OCI-LY1 (cell line): ENCODE results near the gene PIAS3.

Source experiments
- H2AFZ ChIP-seq: fragments of 200-600 bp; sonication (generic), shearing (Covaris generic); 2 replicates; pipeline ENCODE4 v1.6.0; 2014; ENCODE audit warnings: antibody characterized with exemption, mild to moderate bottlenecking, low read length
- H3F3A ChIP-seq: fragments of 200-600 bp; sonication (generic), shearing (Covaris generic); 2 replicates; pipeline ENCODE4 v1.6.0; 2014; ENCODE audit warnings: mild to moderate bottlenecking, antibody characterized with exemption, low read length, moderate library complexity; ENCODE audit not compliant: insufficient read depth
- H3K27ac ChIP-seq: fragments of 200-600 bp; sonication (generic); 2 replicates; pipeline ENCODE4 v1.5.1; 2014; ENCODE audit warnings: low read length, mixed run types, mild to moderate bottlenecking, low read depth; ENCODE audit not compliant: poor library complexity, severe bottlenecking
- H3K27me3 ChIP-seq: fragments of 200-600 bp; sonication (generic); 2 replicates; pipeline ENCODE4 v1.6.0; 2014; ENCODE audit warnings: antibody characterized with exemption, mild to moderate bottlenecking, low read length, moderate library complexity; ENCODE audit not compliant: insufficient read depth
- H3K36me3 ChIP-seq: fragments of 200-600 bp; sonication (generic); 2 replicates; pipeline ENCODE4 v1.6.1; 2014; ENCODE audit warnings: mild to moderate bottlenecking, antibody characterized with exemption, low read length, moderate library complexity, mixed read lengths; ENCODE audit not compliant: insufficient read depth
- H3K4me1 ChIP-seq: fragments of 200-600 bp; sonication (generic); 2 replicates; pipeline ENCODE4 v1.5.1; 2014; ENCODE audit warnings: mild to moderate bottlenecking, low read length, moderate library complexity; ENCODE audit not compliant: insufficient read depth, severe bottlenecking
- H3K4me2 ChIP-seq: fragments of 200-600 bp; sonication (generic), shearing (Covaris generic); 2 replicates; pipeline ENCODE4 v1.6.1; 2014; ENCODE audit warnings: low read length
- H3K4me3 ChIP-seq: fragments of 200-600 bp; sonication (generic); 2 replicates; pipeline ENCODE4 v1.5.1; 2014; ENCODE audit warnings: low read length, low read depth, mild to moderate bottlenecking, mixed read lengths; ENCODE audit not compliant: poor library complexity, severe bottlenecking
- H3K79me2 ChIP-seq: fragments of 200-600 bp; shearing (Covaris generic); 2 replicates; pipeline ENCODE4 v1.6.1; 2016; ENCODE audit warnings: mixed run types, low read length, mixed read lengths; ENCODE audit not compliant: insufficient read depth
- H3K9ac ChIP-seq: fragments of 200-600 bp; sonication (generic), shearing (Covaris generic); 2 replicates; pipeline ENCODE4 v1.6.1; 2014; ENCODE audit warnings: mild to moderate bottlenecking, low read length, mixed read lengths
- H3K9me2 ChIP-seq: fragments of 200-600 bp; sonication (generic), shearing (Covaris generic); 2 replicates; pipeline ENCODE4 v1.6.1; 2014; ENCODE audit warnings: low read depth, mild to moderate bottlenecking, low read length, mixed read lengths
- H3K9me3 ChIP-seq: fragments of 200-600 bp; shearing (Covaris generic); 2 replicates; pipeline ENCODE4 v1.6.1; 2014; ENCODE audit warnings: low read length, mixed read lengths
- H4K20me1 ChIP-seq: fragments of 200-600 bp; sonication (generic), shearing (Covaris generic); 2 replicates; pipeline ENCODE4 v1.6.0; 2016; ENCODE audit warnings: mild to moderate bottlenecking, low read length; ENCODE audit not compliant: insufficient read depth
- EZH2 ChIP-seq: fragments of 200-600 bp; sonication (generic), shearing (Covaris generic); IDR thresholded peaks from 2 replicates; pipeline ENCODE4 v1.8.0; 2017; ENCODE audit warnings: borderline replicate concordance, mixed run types, mild to moderate bottlenecking, antibody characterized with exemption, low read length, moderate library complexity, mixed read lengths
- TF ChIP-seq, protein P1 (sequence below): fragments of 200-600 bp; sonication (generic), shearing (Covaris generic); IDR thresholded peaks from 2 replicates; pipeline ENCODE4 v1.5.1; 2017; ENCODE audit warnings: mild to moderate bottlenecking, antibody characterized with exemption, low read length, moderate library complexity, mixed read lengths

PIAS3 gene

DNA sequence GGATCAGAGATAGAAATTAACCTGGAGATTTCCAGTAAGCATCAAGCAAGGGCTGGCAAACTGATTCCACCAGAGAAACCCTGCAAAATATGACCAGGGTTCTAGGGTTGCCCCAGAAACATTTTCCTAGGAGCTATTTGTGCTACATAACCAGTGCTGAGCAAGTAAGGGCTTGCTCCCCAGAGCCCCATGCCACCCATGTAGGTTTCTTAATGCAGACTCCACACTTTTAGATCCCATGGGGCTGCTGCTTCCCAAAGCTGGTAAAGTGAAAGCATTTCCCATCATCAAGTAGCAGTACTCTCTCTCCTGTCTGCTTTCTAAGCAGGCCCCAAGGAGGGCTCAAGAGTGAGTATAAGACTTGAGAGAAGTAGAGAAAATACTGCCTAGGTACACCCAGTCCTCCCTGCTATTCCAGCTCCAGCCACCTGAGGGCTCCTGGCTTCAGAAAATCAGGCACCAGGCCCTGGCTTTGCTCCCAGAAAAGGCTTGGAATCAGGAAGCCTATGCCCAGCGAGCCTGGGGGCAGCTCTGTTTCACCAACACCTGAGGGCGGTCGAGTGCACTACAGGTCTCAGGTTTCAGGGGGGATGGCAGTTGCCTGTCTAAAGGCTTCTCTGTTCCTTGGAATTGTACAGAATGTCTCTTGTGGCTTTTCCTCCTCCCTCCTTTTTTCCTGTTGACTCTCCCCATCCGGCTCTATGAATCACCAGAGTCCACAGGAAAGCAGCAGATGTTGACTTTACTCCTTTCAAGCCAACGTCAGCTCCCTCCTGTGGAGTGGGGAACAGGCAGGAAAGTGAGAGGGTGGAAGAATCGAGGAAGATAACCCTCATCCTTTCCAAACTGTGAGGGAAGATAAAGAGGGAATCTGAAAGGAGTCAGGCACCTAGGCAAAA lies 33.0 kb upstream of the PIAS3 start:
- Histone ChIP-seq H3K4me3 (no peak overlapping the region), H3K4me2 (no peak overlapping the region), H3K9ac (no peak overlapping the region), H3K36me3 (no peaks in the 10 kb centered on the region), H4K20me1 (no peaks in the 10 kb centered on the region), H3K4me1 (no peaks in the 10 kb centered on the region), H3F3A (no peaks in the 10 kb centered on the region), H3K27me3 (peaks cover 5% of the 10 kb centered on the region; the same call in 1 of the 2 replicates), H2AFZ (no peak overlapping the region), H3K9me2 (no peaks in the 10 kb centered on the region), H3K27ac (no peak overlapping the region), H3K9me3 (no peaks in the 10 kb centered on the region), H3K79me2 (no peaks in the 10 kb centered on the region)
- TF ChIP-seq EZH2: no peak
- TF ChIP-seq, protein P1, sequence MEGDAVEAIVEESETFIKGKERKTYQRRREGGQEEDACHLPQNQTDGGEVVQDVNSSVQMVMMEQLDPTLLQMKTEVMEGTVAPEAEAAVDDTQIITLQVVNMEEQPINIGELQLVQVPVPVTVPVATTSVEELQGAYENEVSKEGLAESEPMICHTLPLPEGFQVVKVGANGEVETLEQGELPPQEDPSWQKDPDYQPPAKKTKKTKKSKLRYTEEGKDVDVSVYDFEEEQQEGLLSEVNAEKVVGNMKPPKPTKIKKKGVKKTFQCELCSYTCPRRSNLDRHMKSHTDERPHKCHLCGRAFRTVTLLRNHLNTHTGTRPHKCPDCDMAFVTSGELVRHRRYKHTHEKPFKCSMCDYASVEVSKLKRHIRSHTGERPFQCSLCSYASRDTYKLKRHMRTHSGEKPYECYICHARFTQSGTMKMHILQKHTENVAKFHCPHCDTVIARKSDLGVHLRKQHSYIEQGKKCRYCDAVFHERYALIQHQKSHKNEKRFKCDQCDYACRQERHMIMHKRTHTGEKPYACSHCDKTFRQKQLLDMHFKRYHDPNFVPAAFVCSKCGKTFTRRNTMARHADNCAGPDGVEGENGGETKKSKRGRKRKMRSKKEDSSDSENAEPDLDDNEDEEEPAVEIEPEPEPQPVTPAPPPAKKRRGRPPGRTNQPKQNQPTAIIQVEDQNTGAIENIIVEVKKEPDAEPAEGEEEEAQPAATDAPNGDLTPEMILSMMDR: peak; percentile 86

DNA sequence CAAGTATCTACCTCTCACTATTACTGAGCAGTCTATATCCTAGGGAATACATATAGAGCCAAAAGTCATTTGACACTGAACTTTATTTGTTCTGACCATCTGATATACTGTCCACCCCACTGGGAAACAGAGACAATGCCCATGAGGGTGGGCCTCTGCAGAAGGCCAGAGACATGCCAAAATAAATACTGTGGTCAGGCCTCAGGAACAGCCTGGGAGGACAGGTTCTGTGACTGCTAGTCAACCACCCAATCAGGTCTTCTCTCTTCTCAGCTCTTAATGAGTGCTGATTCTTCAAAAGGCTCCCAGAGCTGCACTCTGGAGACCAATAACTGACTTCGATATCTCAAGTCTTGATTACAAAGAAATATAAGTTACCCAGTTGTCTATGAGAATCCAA lies 32.3 kb upstream of the PIAS3 start:
- H3K9ac ChIP-seq: no peak overlapping the region
- no peaks in the 10 kb centered on the region for H3K9me3 ChIP-seq
- no peak for TF ChIP-seq EZH2
- TF ChIP-seq, protein P1: no peak
- no peaks in the 10 kb centered on the region for H3F3A ChIP-seq
- H3K79me2 ChIP-seq: no peaks in the 10 kb centered on the region
- H3K27me3 ChIP-seq: peaks cover 5% of the 10 kb centered on the region; the same call in 1 of the 2 replicates
- no peak overlapping the region for H3K27ac ChIP-seq
- no peak overlapping the region for H3K4me3 ChIP-seq
- no peaks in the 10 kb centered on the region for H3K36me3 ChIP-seq
- no peak overlapping the region for H2AFZ ChIP-seq
- no peaks in the 10 kb centered on the region for H4K20me1 ChIP-seq
- H3K9me2 ChIP-seq: no peaks in the 10 kb centered on the region
- no peaks in the 10 kb centered on the region for H3K4me1 ChIP-seq
- H3K4me2 ChIP-seq: no peak overlapping the region

DNA sequence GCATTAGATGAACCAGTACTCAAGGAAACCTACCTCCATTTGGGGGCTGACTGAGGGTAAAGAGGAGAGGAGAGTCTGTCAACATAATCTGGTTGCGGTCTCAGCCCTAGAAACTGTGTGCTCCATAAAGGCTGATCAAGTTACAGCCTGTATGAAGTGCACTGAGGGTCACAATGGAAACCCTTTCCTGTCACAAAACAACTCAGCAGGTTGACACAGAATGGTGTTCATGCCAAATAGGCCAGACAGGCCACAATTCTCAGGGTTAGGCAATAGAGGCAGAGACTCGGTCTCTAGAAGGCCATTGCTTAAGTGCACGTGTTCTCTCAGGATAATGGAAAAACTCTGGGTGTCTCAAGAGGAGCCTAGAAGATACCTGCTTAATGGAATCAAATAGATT lies 30.8 kb upstream of the PIAS3 start:
- H3F3A ChIP-seq: no peaks in the 10 kb centered on the region
- H4K20me1 ChIP-seq: no peaks in the 10 kb centered on the region
- no peak overlapping the region for H3K4me3 ChIP-seq
- no peaks in the 10 kb centered on the region for H3K36me3 ChIP-seq
- no peaks in the 10 kb centered on the region for H3K9me3 ChIP-seq
- H3K79me2 ChIP-seq: no peaks in the 10 kb centered on the region
- H3K27ac ChIP-seq: no peak overlapping the region
- H3K9me2 ChIP-seq: no peaks in the 10 kb centered on the region
- no peak overlapping the region for H2AFZ ChIP-seq
- no peak overlapping the region for H3K9ac ChIP-seq
- H3K4me2 ChIP-seq: no peak overlapping the region
- H3K4me1 ChIP-seq: peaks cover 7% of the 10 kb centered on the region
- peaks cover 5% of the 10 kb centered on the region; the same call in 1 of the 2 replicates for H3K27me3 ChIP-seq
- TF ChIP-seq, protein P1: no peak
